Measurements from ENCODE around the gene ACTRT2.

The ACTRT2 gene

GRCh38 chr1:3053986-3054385 is 32.7 kb downstream of the ACTRT2 start:
- no peaks in the 10 kb centered on the region for H3K27me3 ChIP-seq (ENCODE audit: low read length)
- H3K36me3 ChIP-seq (ENCODE audit: low read length): no peaks in the 10 kb centered on the region
- no peak overlapping the region for H3K9ac ChIP-seq (ENCODE audit: low read length)
- TF ChIP-seq, protein P1, sequence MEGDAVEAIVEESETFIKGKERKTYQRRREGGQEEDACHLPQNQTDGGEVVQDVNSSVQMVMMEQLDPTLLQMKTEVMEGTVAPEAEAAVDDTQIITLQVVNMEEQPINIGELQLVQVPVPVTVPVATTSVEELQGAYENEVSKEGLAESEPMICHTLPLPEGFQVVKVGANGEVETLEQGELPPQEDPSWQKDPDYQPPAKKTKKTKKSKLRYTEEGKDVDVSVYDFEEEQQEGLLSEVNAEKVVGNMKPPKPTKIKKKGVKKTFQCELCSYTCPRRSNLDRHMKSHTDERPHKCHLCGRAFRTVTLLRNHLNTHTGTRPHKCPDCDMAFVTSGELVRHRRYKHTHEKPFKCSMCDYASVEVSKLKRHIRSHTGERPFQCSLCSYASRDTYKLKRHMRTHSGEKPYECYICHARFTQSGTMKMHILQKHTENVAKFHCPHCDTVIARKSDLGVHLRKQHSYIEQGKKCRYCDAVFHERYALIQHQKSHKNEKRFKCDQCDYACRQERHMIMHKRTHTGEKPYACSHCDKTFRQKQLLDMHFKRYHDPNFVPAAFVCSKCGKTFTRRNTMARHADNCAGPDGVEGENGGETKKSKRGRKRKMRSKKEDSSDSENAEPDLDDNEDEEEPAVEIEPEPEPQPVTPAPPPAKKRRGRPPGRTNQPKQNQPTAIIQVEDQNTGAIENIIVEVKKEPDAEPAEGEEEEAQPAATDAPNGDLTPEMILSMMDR (IDR thresholded peaks at IDR 0.05; ENCODE audit: insufficient read depth, low read length, poor library complexity, severe bottlenecking): no peak
- no peaks in the 10 kb centered on the region for H3K79me2 ChIP-seq (ENCODE audit: insufficient read depth, low read length)
- H3K9me3 ChIP-seq (ENCODE audit: insufficient read depth, low read length): no peaks in the 10 kb centered on the region
- H3K4me2 ChIP-seq (ENCODE audit: low read depth, low read length, poor library complexity, severe bottlenecking): no peak overlapping the region
- no peak overlapping the region for H3K27ac ChIP-seq (ENCODE audit: low read depth, low read length)
- H4K20me1 ChIP-seq (ENCODE audit: low read depth, low read length): no peaks in the 10 kb centered on the region
- no peaks in the 10 kb centered on the region for H3F3A ChIP-seq (ENCODE audit: insufficient read depth)
- no peak overlapping the region for H2AFZ ChIP-seq (ENCODE audit: low read depth, low read length, severe bottlenecking)
- H3K9me2 ChIP-seq (replicated peaks; ENCODE audit: insufficient read depth, low read length): no peaks in the 10 kb centered on the region
- H3K4me3 ChIP-seq (ENCODE audit: insufficient read depth, low read length, poor library complexity, severe bottlenecking): no peak overlapping the region

DNA sequence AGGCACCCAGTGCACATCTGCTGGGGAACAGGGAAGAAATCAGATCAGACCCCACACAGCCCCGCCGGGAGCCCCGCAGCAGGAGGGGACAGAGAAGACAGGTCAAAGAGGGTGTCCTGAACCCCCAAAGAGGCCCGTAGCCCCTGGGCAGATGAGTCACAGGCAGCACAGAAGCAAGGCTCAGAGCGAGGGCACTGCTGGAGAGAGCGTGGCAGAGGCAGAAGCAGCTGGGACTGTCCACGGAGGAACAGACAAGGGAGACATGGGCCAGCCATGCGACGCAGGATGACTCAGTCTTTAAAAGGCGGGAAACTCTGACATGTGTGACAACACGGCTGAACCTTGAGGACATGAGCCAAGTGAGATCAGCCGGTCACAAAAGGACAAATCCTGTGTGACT is 33.2 kb downstream of the ACTRT2 start:
- H3K9me2 ChIP-seq (replicated peaks; ENCODE audit: insufficient read depth, low read length): no peaks in the 10 kb centered on the region
- no peak overlapping the region for H3K4me3 ChIP-seq (ENCODE audit: insufficient read depth, low read length, poor library complexity, severe bottlenecking)
- H3K27me3 ChIP-seq (ENCODE audit: low read length): no peaks in the 10 kb centered on the region
- H3F3A ChIP-seq (ENCODE audit: insufficient read depth): no peaks in the 10 kb centered on the region
- H3K9ac ChIP-seq (ENCODE audit: low read length): no peak overlapping the region
- H4K20me1 ChIP-seq (ENCODE audit: low read depth, low read length): no peaks in the 10 kb centered on the region
- no peak overlapping the region for H2AFZ ChIP-seq (ENCODE audit: low read depth, low read length, severe bottlenecking)
- H3K27ac ChIP-seq (ENCODE audit: low read depth, low read length): no peak overlapping the region
- no peaks in the 10 kb centered on the region for H3K9me3 ChIP-seq (ENCODE audit: insufficient read depth, low read length)
- no peaks in the 10 kb centered on the region for H3K36me3 ChIP-seq (ENCODE audit: low read length)
- no peak overlapping the region for H3K4me2 ChIP-seq (ENCODE audit: low read depth, low read length, poor library complexity, severe bottlenecking)
- TF ChIP-seq, protein P1 (IDR thresholded peaks at IDR 0.05; ENCODE audit: insufficient read depth, low read length, poor library complexity, severe bottlenecking): no peak
- no peak for TF ChIP-seq EZH2phosphoT487 (conservative IDR thresholded peaks at IDR 0.05; ENCODE audit: low read length)
- H3K79me2 ChIP-seq (ENCODE audit: insufficient read depth, low read length): no peaks in the 10 kb centered on the region

GRCh38 chr1:3055051-3055450 is 33.8 kb downstream of the ACTRT2 start:
- no peaks in the 10 kb centered on the region for H3K9me3 ChIP-seq (ENCODE audit: insufficient read depth, low read length)
- H3K9me2 ChIP-seq (replicated peaks; ENCODE audit: insufficient read depth, low read length): no peaks in the 10 kb centered on the region
- no peak overlapping the region for H3K27ac ChIP-seq (ENCODE audit: low read depth, low read length)
- H3K36me3 ChIP-seq (ENCODE audit: low read length): no peaks in the 10 kb centered on the region
- H3F3A ChIP-seq (ENCODE audit: insufficient read depth): no peaks in the 10 kb centered on the region
- H2AFZ ChIP-seq (ENCODE audit: low read depth, low read length, severe bottlenecking): no peak overlapping the region
- TF ChIP-seq EZH2phosphoT487 (conservative IDR thresholded peaks at IDR 0.05; ENCODE audit: low read length): no peak
- TF ChIP-seq, protein P1 (IDR thresholded peaks at IDR 0.05; ENCODE audit: insufficient read depth, low read length, poor library complexity, severe bottlenecking): no peak
- no peak overlapping the region for H3K4me2 ChIP-seq (ENCODE audit: low read depth, low read length, poor library complexity, severe bottlenecking)
- H4K20me1 ChIP-seq (ENCODE audit: low read depth, low read length): no peaks in the 10 kb centered on the region
- H3K9ac ChIP-seq (ENCODE audit: low read length): no peak overlapping the region
- H3K27me3 ChIP-seq (ENCODE audit: low read length): no peaks in the 10 kb centered on the region
- H3K79me2 ChIP-seq (ENCODE audit: insufficient read depth, low read length): no peaks in the 10 kb centered on the region
- no peak overlapping the region for H3K4me3 ChIP-seq (ENCODE audit: insufficient read depth, low read length, poor library complexity, severe bottlenecking)

GRCh38 chr1:3056641-3057040 is 35.4 kb downstream of the ACTRT2 start:
- Histone ChIP-seq H3F3A (ENCODE audit: insufficient read depth) (no peaks in the 10 kb centered on the region), H3K79me2 (ENCODE audit: insufficient read depth, low read length) (no peaks in the 10 kb centered on the region), H3K4me2 (ENCODE audit: low read depth, low read length, poor library complexity, severe bottlenecking) (no peak overlapping the region), H3K4me3 (ENCODE audit: insufficient read depth, low read length, poor library complexity, severe bottlenecking) (no peak overlapping the region), H4K20me1 (ENCODE audit: low read depth, low read length) (no peaks in the 10 kb centered on the region), H2AFZ (ENCODE audit: low read depth, low read length, severe bottlenecking) (no peak overlapping the region), H3K36me3 (ENCODE audit: low read length) (no peaks in the 10 kb centered on the region), H3K9me2 (replicated peaks; ENCODE audit: insufficient read depth, low read length) (no peaks in the 10 kb centered on the region), H3K27ac (ENCODE audit: low read depth, low read length) (no peak overlapping the region), H3K9ac (ENCODE audit: low read length) (no peak overlapping the region), H3K9me3 (ENCODE audit: insufficient read depth, low read length) (no peaks in the 10 kb centered on the region), H3K27me3 (ENCODE audit: low read length) (no peaks in the 10 kb centered on the region)
- TF ChIP-seq, protein P1 (IDR thresholded peaks at IDR 0.05; ENCODE audit: insufficient read depth, low read length, poor library complexity, severe bottlenecking): no peak
- no peak for TF ChIP-seq EZH2phosphoT487 (conservative IDR thresholded peaks at IDR 0.05; ENCODE audit: low read length)
